IMR-90 (cell line): Measurements from ENCODE around the gene DLGAP3. TPM values are rescaled to one million over a fixed set of nuclear protein-coding genes. Genes with fewer than 3 reads are reported as not detected.

Experiments used
- ATAC-seq: fragments of 200-7000 bp; cut with Tn5 transposase; 2 replicates; pipeline ENCODE4 v1.9.1; 2020; ENCODE audit warnings: low read depth, mild to moderate bottlenecking, moderate library complexity
- BruUV-seq: library from RNA; stranded (reverse); fragments of 400-500 nt; replicated peaks from 2 replicates; lab custom pipeline; 2021; lab: Mats Ljungman, UMichigan
- CTCF ChIA-PET: fragments of 300-600 bp; formaldehyde crosslinking; extraction: SDS; loops from one replicate; lab custom pipeline; 2021; ENCODE audit warnings: antibody characterized with exemption; lab: Yijun Ruan, JAX
- POLR2A ChIA-PET: fragments of 300-600 bp; sonication (Branson Sonifier 250); formaldehyde crosslinking; loops from one replicate; lab custom pipeline; 2022; ENCODE audit warnings: antibody characterized with exemption; ENCODE audit not compliant: unreplicated experiment; lab: Charles Lee
- DNase-seq: peaks from one replicate; pipeline ENCODE4 v3.0.0; 2013
- H2AFZ ChIP-seq: replicated peaks from 2 replicates; pipeline ENCODE3; 2013; ENCODE audit warnings: low read length, mild to moderate bottlenecking; ENCODE audit not compliant: poor library complexity
- H2AK5ac ChIP-seq: 2 replicates; pipeline ENCODE4 v1.6.1; 2013; ENCODE audit warnings: low read depth, low read length, inconsistent platforms
- H2AK9ac ChIP-seq: replicated peaks from 2 replicates; pipeline ENCODE3; 2013; ENCODE audit warnings: mild to moderate bottlenecking, low read depth, low read length, moderate library complexity; ENCODE audit not compliant: poor library complexity
- H2BK120ac ChIP-seq: 2 replicates; pipeline ENCODE4 v1.6.1; 2013; ENCODE audit warnings: low read depth, low read length, inconsistent platforms
- H2BK15ac ChIP-seq: 3 replicates; pipeline ENCODE4 v1.6.1; 2013; ENCODE audit warnings: low read depth, low read length, inconsistent platforms
- H2BK20ac ChIP-seq: 2 replicates; pipeline ENCODE4 v1.6.1; 2013; ENCODE audit warnings: low read depth, mild to moderate bottlenecking, inconsistent platforms, low read length, moderate library complexity
- H2BK5ac ChIP-seq: 2 replicates; pipeline ENCODE4 v1.6.1; 2013; ENCODE audit warnings: mild to moderate bottlenecking, low read depth, low read length, inconsistent platforms; ENCODE audit not compliant: poor library complexity, severe bottlenecking
- H3K14ac ChIP-seq: replicated peaks from 2 replicates; pipeline ENCODE4 v1.6.1; 2013; ENCODE audit warnings: low read depth, low read length, inconsistent platforms
- H3K18ac ChIP-seq: 2 replicates; pipeline ENCODE4 v1.6.1; 2013; ENCODE audit warnings: low read depth, low read length, control low read depth
- H3K23ac ChIP-seq: 2 replicates; pipeline ENCODE4 v1.6.1; 2013; ENCODE audit warnings: low read depth, low read length, inconsistent platforms
- H3K27ac ChIP-seq: 2 replicates; pipeline ENCODE4 v1.5.1; 2013; ENCODE audit warnings: mild to moderate bottlenecking, control low read depth, low read length; ENCODE audit not compliant: insufficient read depth
- H3K27me3 ChIP-seq: 2 replicates; pipeline ENCODE4 v1.6.1; 2013; ENCODE audit warnings: low read length; ENCODE audit not compliant: control insufficient read depth, insufficient read depth
- H3K36me3 ChIP-seq: 2 replicates; pipeline ENCODE4 v1.6.1; 2013; ENCODE audit warnings: low read length, mixed read lengths; ENCODE audit not compliant: control insufficient read depth, insufficient read depth
- H3K4ac ChIP-seq: 2 replicates; pipeline ENCODE4 v1.6.1; 2013; ENCODE audit warnings: low read depth, low read length, inconsistent platforms
- H3K4me1 ChIP-seq: 2 replicates; pipeline ENCODE4 v1.6.1; 2013; ENCODE audit warnings: low read length, mixed read lengths; ENCODE audit not compliant: control insufficient read depth, insufficient read depth
- H3K4me2 ChIP-seq: 2 replicates; pipeline ENCODE4 v1.6.1; 2013; ENCODE audit warnings: low read depth, mild to moderate bottlenecking, control low read depth, low read length, moderate library complexity
- H3K4me3 ChIP-seq: 2 replicates; pipeline ENCODE4 v1.5.1; 2013; ENCODE audit warnings: low read depth, mild to moderate bottlenecking, control low read depth, low read length, moderate library complexity; ENCODE audit not compliant: insufficient read depth
- H3K56ac ChIP-seq: 2 replicates; pipeline ENCODE4 v1.6.1; 2013; ENCODE audit warnings: low read length, inconsistent platforms; ENCODE audit not compliant: insufficient read depth; ENCODE audit errors: extremely low read depth
- H3K79me1 ChIP-seq, 2 experiments: 2 replicates each; pipeline ENCODE4 v1.6.1; 2013; ENCODE audit warnings: low read length in 2 of 2, inconsistent platforms in 1 of 2, low read depth in 1 of 2
- H3K9ac ChIP-seq: 2 replicates; pipeline ENCODE4 v1.6.1; 2013; ENCODE audit warnings: low read depth, low read length, control low read depth
- H3K9me1 ChIP-seq: 2 replicates; pipeline ENCODE4 v1.6.1; 2013; ENCODE audit warnings: low read length, inconsistent platforms; ENCODE audit not compliant: insufficient read depth
- H3K9me3 ChIP-seq: 2 replicates; pipeline ENCODE4 v1.6.1; 2013; ENCODE audit warnings: low read length; ENCODE audit not compliant: control insufficient read depth, insufficient read depth
- H4K20me1 ChIP-seq: 2 replicates; pipeline ENCODE4 v1.6.1; 2013; ENCODE audit warnings: low read length, inconsistent platforms; ENCODE audit not compliant: insufficient read depth
- H4K5ac ChIP-seq: 2 replicates; pipeline ENCODE4 v1.6.1; 2013; ENCODE audit warnings: mild to moderate bottlenecking, low read depth, low read length, control low read depth
- H4K8ac ChIP-seq, 2 experiments: 2 replicates each; pipeline ENCODE4 v1.6.1; 2013; ENCODE audit warnings: low read depth in 2 of 2, low read length in 2 of 2, control low read depth in 1 of 2, inconsistent platforms in 1 of 2
- H4K91ac ChIP-seq: 2 replicates; pipeline ENCODE4 v1.6.1; 2013; ENCODE audit warnings: low read depth, low read length, inconsistent platforms; ENCODE audit not compliant: insufficient read depth
- BHLHE40 ChIP-seq: fragments of 150-350 bp; IDR thresholded peaks from 2 replicates; pipeline ENCODE4 v1.6.1; 2016; ENCODE audit warnings: mild to moderate bottlenecking, low read depth, low read length
- RFX5 ChIP-seq: IDR thresholded peaks from 2 replicates; pipeline ENCODE4 v1.8.0; 2012; ENCODE audit warnings: low read depth, mild to moderate bottlenecking, low read length, moderate library complexity
- WGBS, 2 experiments: methylation state at CpG; one replicate each; pipeline versions ENCODE4 v1.1.5 to v1.1.7; 2013; ENCODE audit warnings: missing lambda C conversion rate in 2 of 2; ENCODE audit not compliant: insufficient read length in 1 of 2; ENCODE audit errors: extremely low coverage in 2 of 2; 5-methylcytosine and 5-hydroxymethylcytosine counted together
- dilution Hi-C: fragments of 300-500 bp; cut with HindIII; formaldehyde crosslinking; loops from one replicate; pipeline ENCODE4 v1.14.3; 2018; ENCODE audit warnings: low sequenced_read_pairs; ENCODE audit not compliant: unreplicated experiment
- in situ Hi-C: fragments of 300-500 bp; cut with MboI; formaldehyde crosslinking; loops from 3 replicates; pipeline ENCODE4 v1.14.3; 2019; ENCODE audit warnings: low sequenced_read_pairs, inconsistent platforms, mixed read lengths
- intact Hi-C: fragments of 100-400 bp; cut with micrococcal nuclease; formaldehyde crosslinking; loops from 2 replicates; pipeline ENCODE4 v1.10.0; 2022
- polyA plus RNA-seq, 3 experiments: library from polyadenylated mRNA; depleted of rRNA; stranded (reverse); fragments of >200 nt; gene quantifications; 2 replicates each; pipeline ENCODE4 v1.2.3, GENCODE V29; 2012; ENCODE audit warnings: low replicate concordance in 1 of 3
- total RNA-seq: library from RNA; depleted of rRNA; stranded (reverse); fragments of >200 nt; gene quantifications from 2 replicates; pipeline ENCODE4 v1.2.3, GENCODE V29; 2012
- TF ChIP-seq, protein P1 (sequence below): conservative IDR thresholded peaks from 2 replicates; pipeline ENCODE4 v1.5.1; 2012; ENCODE audit warnings: mild to moderate bottlenecking, low read depth, low read length, improper control_type of control experiment

Gene DLGAP3
- total and polyA plus RNA-seq, 2 of the 4 experiments (the other 2 are of a cell fraction), result 0.02 TPM; not detected in 1

DNA sequence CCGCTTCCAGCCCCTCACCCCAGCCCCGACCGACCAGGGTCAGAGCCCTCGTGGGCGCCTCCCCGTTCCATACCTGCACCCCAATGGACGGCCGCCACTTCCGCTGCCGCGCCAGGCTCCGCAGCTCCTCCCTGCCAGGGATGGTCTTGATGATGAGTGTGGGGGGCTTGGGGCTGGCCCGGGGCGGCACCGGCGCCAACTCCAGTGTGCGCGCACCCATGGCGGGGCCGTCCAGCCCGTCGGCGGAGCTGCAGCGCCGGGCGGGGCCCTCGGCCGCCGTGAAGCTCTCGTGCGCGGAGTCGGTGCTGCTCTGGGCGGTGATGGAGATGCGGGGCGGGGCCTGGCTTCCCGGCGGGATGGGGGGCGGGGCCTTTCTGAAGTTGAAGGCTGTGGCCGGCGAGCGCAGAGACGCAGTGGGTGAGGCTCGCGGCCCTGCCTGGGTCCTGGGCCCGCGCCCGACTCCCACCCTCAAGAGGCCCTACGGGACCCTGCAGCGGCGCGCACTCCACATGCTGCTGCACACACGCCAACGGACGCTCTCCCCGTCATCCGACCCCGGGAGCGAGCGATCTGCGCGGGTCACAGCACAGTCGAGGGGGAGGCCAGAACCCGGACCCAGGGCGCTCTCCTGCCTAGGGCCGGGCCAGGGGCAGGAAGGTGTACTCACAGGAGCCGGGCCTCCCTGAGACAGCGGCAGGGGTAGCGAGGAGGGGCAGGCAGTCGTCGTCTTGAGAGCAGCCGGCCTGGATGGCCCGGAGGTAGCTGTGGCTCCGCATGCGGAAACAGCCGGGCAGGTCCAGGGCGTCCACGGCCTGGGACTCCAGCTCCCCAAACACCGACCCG, 43.8 kb downstream of the DLGAP3 start:
- Histone ChIP-seq H3K79me1 (no peaks in the 10 kb centered on the region), H2BK120ac (no peak overlapping the region), H3K4me2 (peak overlapping the region; percentile 7; the same call in 1 of the 2 replicates), H4K91ac (no peak overlapping the region), H3K9me1 (no peaks in the 10 kb centered on the region), H3K9ac (peak overlapping the region; percentile 23; the same call in 1 of the 2 replicates), H3K9me3 (0 out of 2 replicates have a peak, but pooled peaks cover 2% of the 10 kb centered on the region), H4K5ac (no peak overlapping the region), H2AK5ac (no peak overlapping the region), H2BK15ac (no peak overlapping the region), H3K14ac (no peak overlapping the region), H3K27ac (no peak overlapping the region), H2AFZ (peak overlapping the region; percentile 86), H2BK5ac (no peak overlapping the region), H3K4me3 (peak overlapping the region; percentile 31), H3K27me3 (peaks cover 25% of the 10 kb centered on the region), H2AK9ac (no peak overlapping the region), H3K4ac (no peak overlapping the region), H3K36me3 (no peaks in the 10 kb centered on the region), H4K20me1 (no peaks in the 10 kb centered on the region), H3K18ac (no peak overlapping the region), H2BK20ac (no peak overlapping the region), H3K4me1 (no peaks in the 10 kb centered on the region), H3K56ac (no peak overlapping the region), H4K8ac (no peak overlapping the region), H3K23ac (no peak overlapping the region)
- dilution Hi-C loops, result no loop called here
- 2% methylated on average over 39 of the region's 80 CpGs; no CpG with 5 or more reads in 1 of the 2 experiments for WGBS, 2 experiments
- ChIA-PET POLR2A (no interaction called here), CTCF (no interaction called here)
- TF ChIP-seq, protein P1, sequence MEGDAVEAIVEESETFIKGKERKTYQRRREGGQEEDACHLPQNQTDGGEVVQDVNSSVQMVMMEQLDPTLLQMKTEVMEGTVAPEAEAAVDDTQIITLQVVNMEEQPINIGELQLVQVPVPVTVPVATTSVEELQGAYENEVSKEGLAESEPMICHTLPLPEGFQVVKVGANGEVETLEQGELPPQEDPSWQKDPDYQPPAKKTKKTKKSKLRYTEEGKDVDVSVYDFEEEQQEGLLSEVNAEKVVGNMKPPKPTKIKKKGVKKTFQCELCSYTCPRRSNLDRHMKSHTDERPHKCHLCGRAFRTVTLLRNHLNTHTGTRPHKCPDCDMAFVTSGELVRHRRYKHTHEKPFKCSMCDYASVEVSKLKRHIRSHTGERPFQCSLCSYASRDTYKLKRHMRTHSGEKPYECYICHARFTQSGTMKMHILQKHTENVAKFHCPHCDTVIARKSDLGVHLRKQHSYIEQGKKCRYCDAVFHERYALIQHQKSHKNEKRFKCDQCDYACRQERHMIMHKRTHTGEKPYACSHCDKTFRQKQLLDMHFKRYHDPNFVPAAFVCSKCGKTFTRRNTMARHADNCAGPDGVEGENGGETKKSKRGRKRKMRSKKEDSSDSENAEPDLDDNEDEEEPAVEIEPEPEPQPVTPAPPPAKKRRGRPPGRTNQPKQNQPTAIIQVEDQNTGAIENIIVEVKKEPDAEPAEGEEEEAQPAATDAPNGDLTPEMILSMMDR, result no peak
- no peak for TF ChIP-seq BHLHE40
- no peak for TF ChIP-seq RFX5
- in situ Hi-C loops, result no loop called here
- ATAC-seq (peak; percentile 96), DNase-seq (no peak)
- no TSS peak for BruUV-seq
- intact Hi-C loops, result no loop called here
